GM18951 (cell line): ENCODE data around the gene NLRP5.
"Not testable (repeated sequence)": the region's sequence is repeated elsewhere in the genome, so short reads cannot be mapped to it uniquely, and the experiment has no call there.

Experiments
- POLR2A ChIP-seq: IDR thresholded peaks from 4 replicates; pipeline ENCODE4 v1.6.1; 2011; ENCODE audit warnings: mild to moderate bottlenecking; ENCODE audit not compliant: insufficient read length, insufficient read depth; ENCODE audit errors: extremely low read depth
- in situ Hi-C: fragments of 300-500 bp; cut with MboI; formaldehyde crosslinking; loops from one replicate; pipeline ENCODE4 v1.12.0; 2022; ENCODE audit warnings: low sequenced_read_pairs, mixed read lengths, inconsistent platforms; ENCODE audit not compliant: unreplicated experiment

NLRP5 gene

DNA sequence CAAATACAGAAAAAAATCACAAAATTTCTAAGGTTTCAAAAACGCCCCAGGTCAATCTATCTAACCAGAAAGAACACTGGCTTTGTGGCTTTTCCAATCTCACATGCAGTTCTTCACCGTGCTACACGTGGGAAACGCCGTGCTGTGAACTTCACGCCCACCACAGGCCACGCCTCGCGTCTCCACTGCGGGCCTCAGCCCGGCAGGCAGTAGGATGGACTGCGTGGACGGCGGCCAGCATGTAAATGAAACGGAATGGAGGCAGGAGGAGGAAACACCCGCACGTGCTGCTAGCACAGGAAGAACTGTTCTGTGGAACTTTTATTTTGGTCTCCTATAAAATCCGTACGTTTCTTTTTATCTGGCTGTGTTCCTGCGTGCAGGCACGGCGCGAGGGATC, 110.7 kb downstream of the NLRP5 start:
- in situ Hi-C loops: loop anchor here (25.0 kb wide), 1 partner anchor 215 kb away; the partner anchor contains the start of gene ZSCAN5A
- no peak for TF ChIP-seq POLR2A

GRCh38 chr19:56097776-56098175, 111.2 kb downstream of the NLRP5 start:
- in situ Hi-C loops: loop anchor here (25.0 kb wide), 1 partner anchor 215 kb away; the partner anchor contains the start of gene ZSCAN5A
- TF ChIP-seq POLR2A: no peak

DNA sequence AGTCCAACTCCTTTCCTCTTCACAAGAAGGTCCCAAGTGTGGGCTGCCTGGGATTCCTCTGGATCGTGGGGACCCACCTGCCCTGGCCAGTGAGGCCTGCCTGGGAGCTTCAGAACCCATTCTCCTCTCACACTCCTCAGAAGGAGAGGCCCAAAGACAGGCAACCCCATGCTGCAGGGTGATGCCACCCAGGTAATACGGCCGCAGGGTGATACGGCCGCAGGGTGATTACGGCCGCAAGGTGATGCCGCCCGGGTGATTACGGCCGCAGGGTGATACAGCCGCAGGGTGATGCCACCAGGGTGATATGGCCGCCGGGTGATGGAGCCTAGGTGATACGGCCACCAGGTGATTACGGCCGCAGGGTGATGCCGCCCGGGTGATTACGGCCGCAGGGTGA, 111.7 kb downstream of the NLRP5 start:
- in situ Hi-C loops: loop anchor here (25.0 kb wide), 1 partner anchor 214 kb away; the partner anchor contains the start of gene ZSCAN5A

DNA sequence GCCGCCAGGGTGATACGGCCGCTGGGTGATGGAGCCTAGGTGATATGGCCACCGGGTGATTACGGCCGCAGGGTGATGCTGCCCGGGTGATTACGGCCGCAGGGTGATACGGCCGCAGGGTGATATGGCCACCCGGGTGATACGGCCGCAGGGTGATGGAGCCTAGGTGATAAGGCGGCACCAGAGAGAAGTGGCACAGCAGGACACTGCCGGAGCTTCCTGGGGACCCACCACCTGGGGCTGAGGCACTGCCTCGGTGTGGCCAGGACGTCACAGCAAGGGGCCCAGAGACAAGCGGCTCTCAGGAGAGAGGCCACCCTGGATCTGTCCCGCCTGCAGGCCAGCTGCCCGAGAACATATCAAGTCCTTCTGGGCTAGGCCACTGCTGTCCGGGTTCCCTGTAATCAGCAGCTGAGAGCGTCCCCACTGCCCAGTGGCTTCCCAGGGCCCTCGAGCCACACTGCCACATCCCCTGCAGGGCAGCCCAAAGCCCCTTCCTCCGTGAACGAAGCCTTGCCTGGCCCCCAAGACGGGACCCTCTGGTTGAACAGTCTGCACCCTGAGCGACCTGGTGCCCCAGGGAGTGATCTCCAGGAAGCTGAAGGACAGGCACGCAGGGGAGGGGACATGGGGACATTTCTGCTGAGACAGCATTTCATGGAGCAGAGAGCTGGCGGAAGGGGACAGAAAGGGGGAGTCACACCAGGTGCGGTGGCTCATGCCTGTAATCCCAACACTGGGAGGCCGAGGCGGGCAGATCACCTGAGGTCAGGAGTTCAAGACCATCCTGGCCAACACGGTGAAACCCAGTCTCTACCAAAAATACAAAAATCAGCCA, 112.4 kb downstream of the NLRP5 start:
- in situ Hi-C loops: loop anchor here (25.0 kb wide), 1 partner anchor 213 kb away; the partner anchor contains the start of gene ZSCAN5A
- TF ChIP-seq POLR2A: no peak

DNA sequence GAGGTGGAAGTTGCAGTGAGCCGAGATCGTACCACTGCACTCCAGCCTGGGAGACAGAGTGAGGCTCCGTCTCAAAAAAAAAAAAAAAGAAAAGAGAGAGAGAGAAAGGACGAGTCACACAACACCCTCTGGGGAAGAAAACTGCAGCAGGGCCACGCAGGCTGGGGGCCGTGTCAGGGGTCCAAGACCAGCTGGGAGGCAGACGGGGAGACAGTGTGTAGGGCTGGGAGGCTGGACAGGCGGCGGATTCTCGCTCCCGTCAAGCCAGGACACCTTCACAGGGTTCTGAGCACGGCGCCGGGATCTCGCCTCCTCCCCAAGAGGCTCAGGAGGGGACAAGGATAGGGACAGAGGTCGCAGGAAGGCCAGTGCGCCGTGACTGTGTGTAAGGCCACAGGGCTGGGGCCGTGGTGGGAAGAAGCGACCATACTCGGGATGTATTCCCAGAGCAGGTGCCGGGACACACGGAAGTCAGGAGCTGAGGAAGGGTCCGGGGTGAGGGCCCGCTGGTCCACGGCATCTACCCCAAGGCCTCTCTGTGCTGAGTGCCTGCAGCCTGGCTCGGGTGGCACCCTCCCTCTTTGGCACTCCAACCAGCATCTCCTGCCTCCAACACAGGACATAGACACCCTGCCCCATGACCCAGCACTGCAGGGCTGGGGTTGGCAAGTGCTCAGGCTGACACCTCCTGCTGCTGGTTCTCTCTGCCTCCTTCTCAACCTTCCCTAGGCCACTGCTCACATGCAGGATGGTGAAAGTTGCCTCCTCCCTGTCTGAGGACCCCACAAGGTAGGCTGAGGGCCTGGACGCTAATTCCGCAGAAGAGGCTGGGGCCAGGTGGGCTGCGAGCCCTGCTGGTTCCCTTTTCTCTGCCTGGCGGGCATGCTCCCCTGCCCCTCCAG, 113.3 kb downstream of the NLRP5 start:
- TF ChIP-seq POLR2A: no peak
- in situ Hi-C loops: loop anchor here (25.0 kb wide), 1 partner anchor 212 kb away; the partner anchor contains the start of gene ZSCAN5A

DNA sequence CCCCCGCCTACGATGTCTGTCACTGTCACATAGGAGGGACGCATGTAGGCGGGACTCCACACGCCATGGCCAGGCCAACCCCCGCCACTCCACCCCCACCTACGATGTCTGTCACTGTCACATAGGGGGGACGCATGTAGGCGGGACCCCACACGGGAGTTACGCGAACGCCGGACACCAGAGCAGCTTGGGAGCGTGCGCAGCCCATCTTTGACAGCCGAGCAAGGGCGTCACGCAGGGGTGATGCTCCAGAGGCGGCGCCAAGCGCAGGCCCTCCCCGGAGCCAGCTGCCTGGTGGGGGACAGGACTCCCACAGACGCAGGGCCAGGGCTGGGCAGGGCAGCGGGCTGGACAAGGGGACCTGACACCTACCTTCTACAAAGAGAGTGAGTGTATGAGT, 114.5 kb downstream of the NLRP5 start:
- no peak for TF ChIP-seq POLR2A
- in situ Hi-C loops: no loop called here

DNA sequence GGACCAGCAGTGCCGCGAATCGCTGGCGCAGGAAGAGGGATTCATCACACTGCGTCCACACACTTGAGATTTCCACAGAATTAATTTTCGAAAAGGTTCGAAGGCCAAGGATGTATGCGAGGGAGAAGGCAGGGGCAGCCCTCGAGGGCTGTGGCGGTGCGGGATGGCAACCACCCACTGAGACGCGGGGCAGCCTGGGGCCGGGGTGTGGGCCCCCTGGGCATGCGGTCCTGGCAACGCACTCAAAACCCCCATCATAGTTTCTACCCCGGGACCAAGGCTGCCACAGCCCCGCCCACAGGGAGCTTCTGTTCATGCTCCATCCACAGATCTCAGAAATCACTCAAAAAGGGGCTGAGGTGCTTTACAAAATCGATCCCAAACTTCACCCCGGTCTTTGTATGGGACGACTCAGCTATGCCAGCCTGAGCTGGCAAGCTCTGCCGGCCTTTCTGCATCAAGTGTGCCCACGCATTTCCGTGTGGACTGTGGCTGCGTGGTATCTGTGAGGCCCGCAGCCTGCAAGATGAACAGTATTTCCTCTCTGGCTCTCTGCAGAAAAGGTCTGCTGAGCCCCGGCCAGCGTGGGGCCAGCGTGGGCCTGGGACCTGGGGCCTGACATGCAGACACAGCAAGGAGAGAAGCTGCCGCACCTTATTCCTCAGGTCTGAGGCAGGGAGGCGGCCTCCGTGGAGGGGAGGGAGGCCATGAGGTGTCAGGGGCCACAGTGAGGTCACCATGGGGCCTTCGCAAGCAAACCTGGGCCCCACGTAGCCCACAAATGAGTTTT, 115.4 kb downstream of the NLRP5 start:
- in situ Hi-C loops: no loop called here
- TF ChIP-seq POLR2A: no peak

- in situ Hi-C loops: no loop called here
- TF ChIP-seq POLR2A: no peak
These were observed 116.5 kb downstream of the NLRP5 start for GRCh38 chr19:56103027-56103614.

DNA sequence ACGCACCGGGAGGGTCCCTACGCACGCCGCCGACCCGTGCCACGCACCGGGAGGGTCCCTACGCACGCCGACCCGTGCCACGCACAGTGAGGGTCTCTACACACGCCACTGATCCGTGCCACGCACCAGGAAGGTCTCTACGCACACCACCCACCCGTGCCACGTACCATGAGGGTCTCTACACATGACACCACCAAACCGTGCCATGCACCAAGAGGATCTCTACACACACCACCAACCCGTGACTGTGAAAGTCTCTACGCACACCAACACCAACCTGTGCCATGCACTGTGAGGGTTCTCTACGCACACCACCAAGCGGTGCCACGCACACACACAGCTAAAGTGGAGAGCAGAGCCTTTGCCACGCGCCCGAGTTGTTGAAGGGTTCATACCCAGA, 117.8 kb downstream of the NLRP5 start:
- in situ Hi-C loops: no loop called here
- no peak for TF ChIP-seq POLR2A

GRCh38 chr19:56105090-56105701, 118.6 kb downstream of the NLRP5 start:
- in situ Hi-C loops: no loop called here
- TF ChIP-seq POLR2A: no peak

- in situ Hi-C loops: not testable (repeated sequence)
These were observed 119.3 kb downstream of the NLRP5 start for GRCh38 chr19:56105831-56106396.

DNA sequence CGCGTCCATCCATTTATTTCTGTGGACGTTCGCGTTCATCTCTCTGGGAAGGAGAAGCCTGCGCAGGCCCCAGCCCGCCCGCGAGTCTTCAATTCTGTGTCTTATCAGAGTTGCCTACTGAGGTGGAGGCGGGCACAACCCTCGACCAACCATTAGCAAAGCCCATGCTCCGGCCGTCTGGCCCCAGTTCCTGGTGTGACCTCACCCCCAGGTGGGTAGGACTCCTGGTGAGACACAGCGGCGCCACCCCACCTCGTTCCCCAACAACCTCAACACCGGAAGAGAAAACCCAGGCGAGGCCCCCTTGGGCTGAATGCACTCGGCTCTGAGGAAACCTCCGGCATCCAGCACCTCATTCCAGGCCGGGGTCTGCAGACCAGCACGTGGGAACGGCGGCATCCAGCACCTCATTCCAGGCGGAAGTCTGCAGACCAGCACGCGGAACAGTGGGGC, 119.8 kb downstream of the NLRP5 start:
- in situ Hi-C loops: no loop called here
- TF ChIP-seq POLR2A: no peak
